Right lobe of liver (tissue), 4 donors: ENCODE measurements around the gene PRKCA.

Experiments used
- CTCF ChIP-seq, 4 donors: fragments of 200-600 bp in 3 of 4; fragments of 450-650 bp in 1 of 4; IDR thresholded peaks; one replicate each; pipeline versions ENCODE4 v1.5.1 to v1.8.0; 2016 to 2022; ENCODE audit warnings: antibody characterized with exemption in 4 of 4, mild to moderate bottlenecking in 2 of 4
- POLR2A ChIP-seq: fragments of 450-650 bp; IDR thresholded peaks from one replicate; pipeline ENCODE4 v1.6.1; 2017; ENCODE audit warnings: antibody characterized with exemption, mild to moderate bottlenecking
- donor health status: DM: no; HTN: no; CAD: no.
- donor health status: DM: no; HTN: no; CAD: no.
- donor health status: DM: no; HTN: yes; CAD: no.

GRCh38 chr17:66339561-66339960, 37.1 kb downstream of the PRKCA start:
- TF ChIP-seq POLR2A (no peak), CTCF (IDR thresholded peaks at IDR 0.05) (no peak)
